K562 (cell line): Measurements from ENCODE around the gene HMX2.

Experiments used
- BHLHE40 ChIP-seq: IDR thresholded peaks from 2 replicates; pipeline ENCODE4 v1.6.1; 2011; ENCODE audit warnings: low read length, improper control_type of control experiment
- CEBPG ChIP-seq, 3 experiments: fragments of 200-800 bp in 1 of 3; sonication (Bioruptor generic) in 1 of 3; sonication (generic) in 1 of 3; formaldehyde crosslinking in 1 of 3; IDR thresholded peaks in 2 of 3; conservative IDR thresholded peaks in 1 of 3; 2 replicates each; pipeline versions ENCODE4 v1.6.1 to v1.8.0; 2016 to 2022; ENCODE audit warnings: missing compliant biosample characterization in 2 of 3, missing genetic modification characterization in 2 of 3, mild to moderate bottlenecking in 1 of 3, missing genetic modification reagents in 1 of 3
- CTCF ChIP-seq, 3 experiments: IDR thresholded peaks in 2 of 3; conservative IDR thresholded peaks in 1 of 3; 2 replicates each; pipeline ENCODE4 v1.5.1; 2011 to 2012; ENCODE audit warnings: low read length in 3 of 3, mild to moderate bottlenecking in 3 of 3, control low read depth in 2 of 3, improper control_type of control experiment in 1 of 3, inconsistent platforms in 1 of 3, low read depth in 1 of 3, mixed read lengths in 1 of 3, moderate library complexity in 1 of 3; ENCODE audit not compliant: insufficient read depth in 2 of 3
- DPF2 ChIP-seq: fragments of 450-650 bp; IDR thresholded peaks from 2 replicates; pipeline ENCODE4 v1.6.1; 2016
- ESRRA ChIP-seq: fragments of 450-650 bp; IDR thresholded peaks from 2 replicates; pipeline ENCODE4 v1.6.1; 2014; ENCODE audit warnings: low read depth, mild to moderate bottlenecking, moderate library complexity, borderline replicate concordance
- ILF3 ChIP-seq: fragments of 450-650 bp; IDR thresholded peaks from 2 replicates; pipeline ENCODE4 v1.6.1; 2018; ENCODE audit warnings: antibody characterized with exemption, mild to moderate bottlenecking, moderate library complexity, borderline replicate concordance
- MEF2D ChIP-seq: conservative IDR thresholded peaks from 2 replicates; pipeline ENCODE4 v1.6.1; 2016; ENCODE audit warnings: low read depth, missing genetic modification characterization, missing compliant biosample characterization
- POLR2AphosphoS5 ChIP-seq: IDR thresholded peaks from 2 replicates; pipeline ENCODE4 v1.6.1; 2011; ENCODE audit warnings: mild to moderate bottlenecking, low read depth, low read length, moderate library complexity; ENCODE audit not compliant: control insufficient read depth, insufficient read depth
- PRDM10 ChIP-seq: fragments of 450-650 bp; IDR thresholded peaks from 2 replicates; pipeline ENCODE4 v1.6.1; 2018; ENCODE audit not compliant: partially characterized antibody
- RCOR1 ChIP-seq, 2 experiments: IDR thresholded peaks; 2 replicates each; pipeline ENCODE4 v1.6.1; 2012; ENCODE audit warnings: low read depth in 2 of 2, low read length in 2 of 2, borderline replicate concordance in 1 of 2, improper control_type of control experiment in 1 of 2
- ZNF12 ChIP-seq: sonication (generic); formaldehyde crosslinking; IDR thresholded peaks from 2 replicates; pipeline ENCODE4 v1.4.0; 2020; ENCODE audit warnings: mild to moderate bottlenecking, missing genetic modification reagents
- TF ChIP-seq, protein P1 (sequence below): sonication (generic); formaldehyde crosslinking; IDR thresholded peaks from 2 replicates; pipeline ENCODE4 v1.8.0; 2023; ENCODE audit warnings: missing genetic modification reagents, mild to moderate bottlenecking, borderline replicate concordance
- TF ChIP-seq, protein P2 (sequence below): fragments of 250-450 bp; sonication (Bioruptor Pico); IDR thresholded peaks from 2 replicates; pipeline ENCODE4 v1.5.0; 2020; ENCODE audit warnings: mild to moderate bottlenecking, borderline replicate concordance

DNA sequence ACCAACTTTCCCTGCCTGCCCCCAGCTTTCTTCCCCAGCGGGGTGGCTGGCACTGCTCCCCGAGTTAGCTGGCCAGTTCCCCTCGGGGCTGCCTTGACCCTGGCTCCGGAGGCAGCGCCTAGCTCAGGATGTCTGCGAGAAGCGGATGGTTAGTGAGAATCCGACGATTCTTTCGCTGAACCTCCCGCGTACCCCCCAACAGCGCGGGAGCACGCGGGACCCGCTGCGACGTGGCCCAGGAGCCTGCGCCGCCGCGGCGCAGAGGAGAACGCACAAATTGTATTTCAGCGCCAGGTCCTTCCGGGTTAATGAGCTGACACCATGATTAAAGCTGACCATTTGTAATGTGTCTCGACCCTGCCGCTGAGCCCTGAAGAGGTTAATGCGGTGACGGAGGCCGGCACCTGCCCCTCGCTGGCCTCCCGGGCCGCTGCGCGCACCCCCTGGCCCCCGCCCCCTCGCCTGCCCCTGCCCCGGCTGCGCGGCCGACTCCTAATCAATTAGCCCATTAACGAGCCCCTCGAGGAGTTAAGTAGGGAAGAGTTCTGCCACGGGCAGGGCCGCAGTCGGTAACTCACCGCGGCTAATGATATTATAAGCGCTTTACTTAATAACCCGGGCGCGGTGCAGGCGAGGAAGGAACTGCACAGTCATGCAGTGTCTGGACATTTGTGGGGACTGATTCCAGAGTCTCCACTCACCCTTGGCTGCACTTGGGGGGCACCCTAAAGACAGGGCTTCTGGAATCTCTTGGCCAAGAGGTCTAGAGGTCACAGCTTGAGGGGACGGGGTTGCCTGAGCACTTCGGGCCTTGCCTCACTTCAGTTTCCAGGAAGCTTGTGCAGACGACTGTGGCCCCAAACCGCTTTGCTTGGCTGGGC is 1.7 kb upstream of the HMX2 start:
- TF ChIP-seq, protein P1, sequence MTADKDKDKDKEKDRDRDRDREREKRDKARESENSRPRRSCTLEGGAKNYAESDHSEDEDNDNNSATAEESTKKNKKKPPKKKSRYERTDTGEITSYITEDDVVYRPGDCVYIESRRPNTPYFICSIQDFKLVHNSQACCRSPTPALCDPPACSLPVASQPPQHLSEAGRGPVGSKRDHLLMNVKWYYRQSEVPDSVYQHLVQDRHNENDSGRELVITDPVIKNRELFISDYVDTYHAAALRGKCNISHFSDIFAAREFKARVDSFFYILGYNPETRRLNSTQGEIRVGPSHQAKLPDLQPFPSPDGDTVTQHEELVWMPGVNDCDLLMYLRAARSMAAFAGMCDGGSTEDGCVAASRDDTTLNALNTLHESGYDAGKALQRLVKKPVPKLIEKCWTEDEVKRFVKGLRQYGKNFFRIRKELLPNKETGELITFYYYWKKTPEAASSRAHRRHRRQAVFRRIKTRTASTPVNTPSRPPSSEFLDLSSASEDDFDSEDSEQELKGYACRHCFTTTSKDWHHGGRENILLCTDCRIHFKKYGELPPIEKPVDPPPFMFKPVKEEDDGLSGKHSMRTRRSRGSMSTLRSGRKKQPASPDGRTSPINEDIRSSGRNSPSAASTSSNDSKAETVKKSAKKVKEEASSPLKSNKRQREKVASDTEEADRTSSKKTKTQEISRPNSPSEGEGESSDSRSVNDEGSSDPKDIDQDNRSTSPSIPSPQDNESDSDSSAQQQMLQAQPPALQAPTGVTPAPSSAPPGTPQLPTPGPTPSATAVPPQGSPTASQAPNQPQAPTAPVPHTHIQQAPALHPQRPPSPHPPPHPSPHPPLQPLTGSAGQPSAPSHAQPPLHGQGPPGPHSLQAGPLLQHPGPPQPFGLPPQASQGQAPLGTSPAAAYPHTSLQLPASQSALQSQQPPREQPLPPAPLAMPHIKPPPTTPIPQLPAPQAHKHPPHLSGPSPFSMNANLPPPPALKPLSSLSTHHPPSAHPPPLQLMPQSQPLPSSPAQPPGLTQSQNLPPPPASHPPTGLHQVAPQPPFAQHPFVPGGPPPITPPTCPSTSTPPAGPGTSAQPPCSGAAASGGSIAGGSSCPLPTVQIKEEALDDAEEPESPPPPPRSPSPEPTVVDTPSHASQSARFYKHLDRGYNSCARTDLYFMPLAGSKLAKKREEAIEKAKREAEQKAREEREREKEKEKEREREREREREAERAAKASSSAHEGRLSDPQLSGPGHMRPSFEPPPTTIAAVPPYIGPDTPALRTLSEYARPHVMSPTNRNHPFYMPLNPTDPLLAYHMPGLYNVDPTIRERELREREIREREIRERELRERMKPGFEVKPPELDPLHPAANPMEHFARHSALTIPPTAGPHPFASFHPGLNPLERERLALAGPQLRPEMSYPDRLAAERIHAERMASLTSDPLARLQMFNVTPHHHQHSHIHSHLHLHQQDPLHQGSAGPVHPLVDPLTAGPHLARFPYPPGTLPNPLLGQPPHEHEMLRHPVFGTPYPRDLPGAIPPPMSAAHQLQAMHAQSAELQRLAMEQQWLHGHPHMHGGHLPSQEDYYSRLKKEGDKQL (CRISPR knock-in tag): no peak
- no peak for TF ChIP-seq CTCF (IDR thresholded peaks at IDR 0.05 in 2 of 3, conservative IDR thresholded peaks at IDR 0.05 in 1 of 3; ENCODE audit: insufficient read depth in 2 of 3, low read depth in 1 of 3, low read length in 3 of 3)
- no peak for TF ChIP-seq ILF3
- TF ChIP-seq POLR2AphosphoS5: no peak
- no peak for TF ChIP-seq ESRRA
- TF ChIP-seq BHLHE40: no peak
- TF ChIP-seq RCOR1 (IDR thresholded peaks at IDR 0.05; ENCODE audit: borderline replicate concordance in 1 of 2, low read depth in 2 of 2, low read length in 2 of 2): no peak
- TF ChIP-seq ZNF12 (CRISPR knock-in tag): no peak
- TF ChIP-seq, protein P2, sequence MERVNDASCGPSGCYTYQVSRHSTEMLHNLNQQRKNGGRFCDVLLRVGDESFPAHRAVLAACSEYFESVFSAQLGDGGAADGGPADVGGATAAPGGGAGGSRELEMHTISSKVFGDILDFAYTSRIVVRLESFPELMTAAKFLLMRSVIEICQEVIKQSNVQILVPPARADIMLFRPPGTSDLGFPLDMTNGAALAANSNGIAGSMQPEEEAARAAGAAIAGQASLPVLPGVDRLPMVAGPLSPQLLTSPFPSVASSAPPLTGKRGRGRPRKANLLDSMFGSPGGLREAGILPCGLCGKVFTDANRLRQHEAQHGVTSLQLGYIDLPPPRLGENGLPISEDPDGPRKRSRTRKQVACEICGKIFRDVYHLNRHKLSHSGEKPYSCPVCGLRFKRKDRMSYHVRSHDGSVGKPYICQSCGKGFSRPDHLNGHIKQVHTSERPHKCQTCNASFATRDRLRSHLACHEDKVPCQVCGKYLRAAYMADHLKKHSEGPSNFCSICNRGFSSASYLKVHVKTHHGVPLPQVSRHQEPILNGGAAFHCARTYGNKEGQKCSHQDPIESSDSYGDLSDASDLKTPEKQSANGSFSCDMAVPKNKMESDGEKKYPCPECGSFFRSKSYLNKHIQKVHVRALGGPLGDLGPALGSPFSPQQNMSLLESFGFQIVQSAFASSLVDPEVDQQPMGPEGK (CRISPR knock-in tag): no peak
- TF ChIP-seq MEF2D: no peak
- no peak for TF ChIP-seq CEBPG (CRISPR knock-in tag; IDR thresholded peaks at IDR 0.05)
- TF ChIP-seq CEBPG (tag; conservative IDR thresholded peaks at IDR 0.05 in 1 of 2, IDR thresholded peaks at IDR 0.05 in 1 of 2): no peak
- no peak for TF ChIP-seq DPF2
- TF ChIP-seq PRDM10: no peak
